GM15510 (cell line): Measurements from ENCODE around the gene PRRT1B.

Experiments used
- POLR2A ChIP-seq: IDR thresholded peaks from 3 replicates; pipeline ENCODE4 v1.6.1; 2011; ENCODE audit warnings: borderline replicate concordance; ENCODE audit not compliant: insufficient read length; ENCODE audit errors: extremely low read depth

The PRRT1B gene

DNA sequence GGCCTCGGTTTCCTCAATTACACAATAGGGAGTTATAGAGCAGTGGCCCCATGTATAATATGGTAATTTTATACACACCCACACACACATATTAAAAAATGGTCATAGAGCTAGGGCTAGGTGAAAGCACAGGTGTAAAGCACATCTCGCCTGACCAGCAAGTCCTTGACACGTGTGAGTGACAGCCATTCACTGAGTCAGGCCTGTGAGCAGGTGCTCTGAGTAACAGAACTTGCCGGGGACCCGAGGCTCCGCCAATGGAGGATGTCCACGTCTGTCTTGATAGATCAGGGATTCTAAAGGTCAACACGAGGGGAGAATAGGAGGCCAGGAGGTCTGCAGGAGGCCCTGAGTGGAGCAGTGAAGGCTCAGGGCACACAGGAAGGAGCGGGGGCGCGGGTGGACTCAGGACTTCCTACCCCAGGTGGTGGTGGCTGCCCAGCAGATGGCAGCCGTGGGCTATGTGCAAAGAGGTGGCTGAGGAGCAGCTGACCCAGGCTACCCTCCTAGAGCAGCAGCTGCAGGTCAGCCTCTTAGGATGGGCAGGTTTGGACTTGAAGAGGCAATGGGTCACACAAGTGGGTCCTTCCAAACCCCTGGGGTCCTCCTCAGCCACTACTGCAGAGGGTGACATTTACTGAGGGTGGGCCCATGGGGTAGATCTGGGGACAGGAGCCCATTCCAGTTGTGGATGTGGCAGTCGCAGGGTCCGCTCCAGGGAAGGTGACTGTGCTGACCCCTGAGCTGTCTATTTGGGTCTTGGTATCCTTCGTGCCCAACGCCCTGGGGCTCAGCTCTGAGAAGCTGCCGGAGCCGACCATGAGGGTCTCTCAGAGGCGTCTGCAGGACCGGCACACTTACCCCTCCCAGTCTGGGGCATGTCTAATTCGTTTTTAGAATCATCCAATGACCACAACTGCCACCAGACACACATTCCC, 45.9 kb downstream of the PRRT1B start:
- peak; percentile 40 for TF ChIP-seq POLR2A

DNA sequence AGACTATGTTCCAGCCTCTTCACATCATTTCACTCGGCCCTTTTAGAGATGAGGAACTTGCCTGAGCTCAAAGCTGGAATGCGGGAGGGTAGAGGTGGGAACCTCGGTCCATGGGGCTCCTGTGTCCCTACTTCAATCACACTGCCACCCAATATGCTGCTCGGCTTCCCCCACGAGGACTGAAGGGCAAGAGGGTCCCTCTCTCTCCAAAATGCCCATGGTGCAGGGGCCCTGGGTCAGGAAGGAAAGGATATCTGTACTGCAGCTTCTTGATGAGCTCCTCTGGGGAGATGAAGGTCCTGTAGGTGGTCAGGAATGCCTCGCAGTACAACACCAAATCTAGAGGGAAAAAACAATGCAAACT, 46.5 kb downstream of the PRRT1B start:
- TF ChIP-seq POLR2A = no peak

DNA sequence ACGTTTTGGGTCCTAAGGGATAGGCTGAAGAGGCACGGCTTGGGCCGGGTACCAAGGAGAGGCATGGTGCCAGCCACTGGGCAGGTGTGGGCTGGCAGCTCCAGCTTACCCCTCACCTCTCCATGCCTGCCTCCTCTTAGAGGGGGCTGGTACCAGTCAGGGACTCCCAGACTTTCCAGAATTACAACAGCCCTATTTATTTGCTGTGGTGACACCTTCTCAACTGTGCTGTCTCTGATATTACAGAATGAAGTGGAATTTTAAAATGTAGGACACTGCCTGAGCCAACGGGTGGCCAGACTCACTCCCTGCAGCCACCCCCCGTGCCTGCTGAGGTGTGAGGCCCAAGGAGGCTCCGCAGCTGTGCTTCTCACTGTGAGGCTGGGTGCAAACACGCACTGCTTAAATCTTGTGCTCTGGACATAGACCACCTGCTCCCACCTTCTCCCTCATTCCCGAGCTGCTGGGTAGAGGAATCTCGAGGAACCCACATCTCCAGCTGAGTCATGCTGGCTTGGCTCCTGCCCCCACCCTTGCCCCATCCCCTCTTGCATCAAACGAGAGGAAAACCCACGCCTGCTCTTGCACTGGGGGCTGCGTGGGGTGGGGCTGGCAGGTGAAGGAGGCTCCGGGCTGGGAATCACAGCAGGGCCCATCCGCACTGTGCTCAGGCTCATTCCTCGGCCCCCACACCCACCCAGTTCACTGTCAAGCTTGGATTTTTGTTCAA, 47.9 kb downstream of the PRRT1B start:
- no peak for TF ChIP-seq POLR2A

- TF ChIP-seq POLR2A = no peak
Measured at GRCh38 chr9:131593936-131594665, 48.8 kb downstream of the PRRT1B start.

GRCh38 chr9:131594906-131595665, 49.8 kb downstream of the PRRT1B start:
- no peak for TF ChIP-seq POLR2A

- no peak for TF ChIP-seq POLR2A
Measured at GRCh38 chr9:131595696-131596429, 50.5 kb downstream of the PRRT1B start.

DNA sequence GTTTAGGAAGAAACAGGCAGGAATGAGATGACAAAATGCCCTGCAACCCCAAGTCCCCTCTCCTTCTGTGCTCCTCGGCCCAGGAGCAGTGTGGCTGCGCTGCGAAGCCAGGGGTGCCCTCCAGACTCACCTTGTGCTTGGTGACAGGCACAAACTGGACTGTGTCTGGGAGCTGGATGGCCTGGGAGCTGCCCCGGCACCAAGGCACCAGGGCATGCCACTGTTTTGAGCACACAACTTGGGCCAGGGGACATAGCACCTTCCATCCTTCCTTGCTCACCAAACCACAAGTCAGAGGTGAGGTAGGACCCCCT, 51.1 kb downstream of the PRRT1B start:
- no peak for TF ChIP-seq POLR2A

- no peak for TF ChIP-seq POLR2A
Measured at GRCh38 chr9:131597246-131597645, 51.9 kb downstream of the PRRT1B start.

DNA sequence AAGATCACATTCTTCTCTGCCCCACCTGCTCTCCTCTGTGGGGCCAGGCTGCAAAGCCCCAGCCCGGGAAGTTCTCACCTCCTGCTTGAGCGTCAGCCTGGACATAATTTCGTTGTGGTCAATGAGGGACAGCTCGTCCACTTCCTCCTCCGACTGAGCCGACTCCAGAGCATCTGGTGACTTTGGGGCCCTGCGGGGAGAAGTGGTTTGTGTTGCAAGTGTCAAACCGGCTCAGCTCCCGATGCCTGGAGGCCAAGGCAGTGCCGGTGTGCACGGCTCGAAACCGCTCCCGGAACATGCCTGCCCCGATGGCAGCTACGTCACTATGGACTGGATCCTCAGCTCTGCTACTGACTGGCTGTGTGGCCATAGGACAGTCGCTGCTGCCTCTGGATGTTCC, 52.8 kb downstream of the PRRT1B start:
- no peak for TF ChIP-seq POLR2A

- no peak for TF ChIP-seq POLR2A
Measured at GRCh38 chr9:131601683-131602181, 56.4 kb downstream of the PRRT1B start.

- TF ChIP-seq POLR2A = no peak
Measured at GRCh38 chr9:131603199-131603598, 57.9 kb downstream of the PRRT1B start.

DNA sequence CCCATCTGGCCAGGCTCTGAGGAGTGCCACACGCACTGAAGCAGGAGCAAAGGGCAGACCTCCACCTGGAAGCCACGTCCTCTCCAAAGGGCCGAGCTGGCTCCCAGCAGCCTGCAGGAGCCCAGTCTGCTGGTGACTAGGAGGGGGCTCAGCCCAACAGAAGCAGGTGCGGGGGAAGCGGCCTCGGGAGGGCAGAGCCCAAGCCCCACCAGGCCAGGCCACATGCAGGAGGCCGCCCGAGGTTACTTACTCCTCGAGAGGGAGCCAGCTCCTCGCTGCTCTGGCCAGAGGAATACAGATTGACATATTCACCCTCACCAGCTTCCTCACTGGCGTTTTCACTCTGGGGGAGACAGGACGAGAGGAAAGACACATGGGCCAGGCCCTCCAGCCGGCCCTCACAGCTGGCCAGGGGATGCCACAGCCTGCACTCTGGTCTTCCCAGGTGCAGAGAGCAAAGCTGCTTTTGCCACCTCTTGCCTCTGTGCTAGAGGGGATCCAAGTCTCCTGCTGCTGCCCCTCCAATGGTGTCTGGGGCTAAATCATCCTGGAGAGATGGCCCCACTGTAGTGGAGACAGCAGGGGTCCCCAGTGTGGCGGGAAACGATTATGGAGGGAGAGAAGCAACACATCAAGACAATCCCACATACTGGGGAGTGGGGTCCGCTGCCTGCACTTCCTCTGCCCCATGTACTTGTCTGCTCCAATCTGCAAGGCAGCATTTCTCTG, 58.6 kb downstream of the PRRT1B start:
- no peak for TF ChIP-seq POLR2A

- no peak for TF ChIP-seq POLR2A
Measured at GRCh38 chr9:131605770-131606590, 60.7 kb downstream of the PRRT1B start.
